ENCODE measurements around the gene NANOS3.

- no peak for TF ChIP-seq CTCF (conservative IDR thresholded peaks at IDR 0.05 in 1 of 2, IDR thresholded peaks at IDR 0.05 in 1 of 2; ENCODE audit: extremely low read depth in 1 of 2, insufficient read depth in 1 of 2, low read depth in 1 of 2, low read length in 2 of 2)
- no peak for TF ChIP-seq EZH2 (IDR thresholded peaks at IDR 0.05; ENCODE audit: borderline replicate concordance, low read length)
Measured at GRCh38 chr19:13887018-13887436, 10.1 kb downstream of the NANOS3 start.
